ENCODE results near the gene MPST.

- TF ChIP-seq CTCF (IDR thresholded peaks at IDR 0.05; ENCODE audit: low read depth, low read length) (no peak), EZH2phosphoT487 (IDR thresholded peaks at IDR 0.05; ENCODE audit: low read depth) (no peak)
These were observed 53.1 kb downstream of the MPST start for GRCh38 chr22:37072673-37073072.

All from OCI-LY3 (cell line).